ENCODE results near the gene NKX6-2.

DNA sequence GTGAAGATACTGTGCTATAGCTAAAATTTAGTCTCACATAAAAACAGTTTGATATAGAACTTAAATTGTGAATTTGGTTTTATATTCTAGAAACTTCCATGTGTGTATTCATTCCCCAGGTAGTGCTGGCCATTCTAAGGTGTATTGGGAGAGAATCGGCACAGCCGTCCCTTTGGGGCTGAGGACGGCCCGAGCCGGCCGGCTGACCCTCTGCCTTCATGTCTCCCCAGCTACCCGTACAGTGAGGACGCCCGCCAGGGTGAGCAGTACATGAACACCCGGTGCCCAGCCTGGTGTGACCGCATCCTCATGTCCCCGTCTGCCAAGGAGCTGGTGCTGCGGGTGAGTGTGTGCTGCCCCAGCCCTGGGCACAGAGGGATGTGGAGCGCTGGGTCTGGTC, 8.5 kb downstream of the NKX6-2 start:
- TF ChIP-seq, protein P1, sequence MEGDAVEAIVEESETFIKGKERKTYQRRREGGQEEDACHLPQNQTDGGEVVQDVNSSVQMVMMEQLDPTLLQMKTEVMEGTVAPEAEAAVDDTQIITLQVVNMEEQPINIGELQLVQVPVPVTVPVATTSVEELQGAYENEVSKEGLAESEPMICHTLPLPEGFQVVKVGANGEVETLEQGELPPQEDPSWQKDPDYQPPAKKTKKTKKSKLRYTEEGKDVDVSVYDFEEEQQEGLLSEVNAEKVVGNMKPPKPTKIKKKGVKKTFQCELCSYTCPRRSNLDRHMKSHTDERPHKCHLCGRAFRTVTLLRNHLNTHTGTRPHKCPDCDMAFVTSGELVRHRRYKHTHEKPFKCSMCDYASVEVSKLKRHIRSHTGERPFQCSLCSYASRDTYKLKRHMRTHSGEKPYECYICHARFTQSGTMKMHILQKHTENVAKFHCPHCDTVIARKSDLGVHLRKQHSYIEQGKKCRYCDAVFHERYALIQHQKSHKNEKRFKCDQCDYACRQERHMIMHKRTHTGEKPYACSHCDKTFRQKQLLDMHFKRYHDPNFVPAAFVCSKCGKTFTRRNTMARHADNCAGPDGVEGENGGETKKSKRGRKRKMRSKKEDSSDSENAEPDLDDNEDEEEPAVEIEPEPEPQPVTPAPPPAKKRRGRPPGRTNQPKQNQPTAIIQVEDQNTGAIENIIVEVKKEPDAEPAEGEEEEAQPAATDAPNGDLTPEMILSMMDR (IDR thresholded peaks at IDR 0.05) = no peak
- TF ChIP-seq EZH2 (IDR thresholded peaks at IDR 0.05) = no peak
- TF ChIP-seq EZH2phosphoT487 (IDR thresholded peaks at IDR 0.05) = no peak

Measured in neural progenitor cell (in vitro differentiated cells).